CD14-positive monocyte (primary cell): ENCODE data around the gene EIF5AL1. TPM values are rescaled to one million over a fixed set of nuclear protein-coding genes. Genes with fewer than 3 reads are reported as not detected.
"Not testable (repeated sequence)": the region's sequence is repeated elsewhere in the genome, so short reads cannot be mapped to it uniquely, and the experiment has no call there.

ENCODE experiments used
- DNase-seq, 3 donors: peaks; one replicate each; pipeline ENCODE4 v3.0.0-alpha.2; 2011 to 2022
- H2AFZ ChIP-seq: 2 replicates; pipeline ENCODE4 v1.6.0; 2012; ENCODE audit warnings: mild to moderate bottlenecking, low read depth, low read length, inconsistent platforms; ENCODE audit not compliant: insufficient read depth, poor library complexity, severe bottlenecking
- H3K27ac ChIP-seq, 2 donors: 1 replicate in 1 of 2; 2 replicates in 1 of 2; pipeline ENCODE4 v1.5.1; 2012 to 2013; ENCODE audit warnings: low read length in 2 of 2, control low read depth in 1 of 2, inconsistent platforms in 1 of 2, low read depth in 1 of 2, mild to moderate bottlenecking in 1 of 2
- H3K27me3 ChIP-seq, 2 donors: one replicate each; pipeline versions ENCODE4 v1.6.0 to v1.6.1; 2011 to 2013; ENCODE audit warnings: low read length in 2 of 2; ENCODE audit not compliant: control insufficient read depth in 2 of 2, insufficient read depth in 2 of 2
- H3K36me3 ChIP-seq, 2 donors: replicated peaks in 1 of 2; 1 replicate in 1 of 2; 2 replicates in 1 of 2; pipeline versions ENCODE4 v1.5.1 to v1.6.1; 2012 to 2013; ENCODE audit warnings: low read length in 2 of 2, control low read depth in 1 of 2, inconsistent platforms in 1 of 2, mild to moderate bottlenecking in 1 of 2; ENCODE audit not compliant: insufficient read depth in 2 of 2, control insufficient read depth in 1 of 2
- H3K4me1 ChIP-seq, 2 donors: 1 replicate in 1 of 2; 2 replicates in 1 of 2; pipeline versions ENCODE4 v1.5.1 to v1.6.1; 2012 to 2013; ENCODE audit warnings: low read length in 2 of 2, control low read depth in 1 of 2, inconsistent platforms in 1 of 2, mild to moderate bottlenecking in 1 of 2, moderate library complexity in 1 of 2; ENCODE audit not compliant: insufficient read depth in 2 of 2, control insufficient read depth in 1 of 2
- H3K4me2 ChIP-seq: replicated peaks from 2 replicates; pipeline ENCODE3; 2012; ENCODE audit warnings: low read length, moderate library complexity, mild to moderate bottlenecking; ENCODE audit not compliant: poor library complexity, severe bottlenecking; ENCODE audit errors: extremely low read depth
- H3K4me3 ChIP-seq, 3 experiments: fragments of 200-600 bp in 1 of 3; sonication (generic) in 1 of 3; replicated peaks in 1 of 3; 1 replicate in 2 of 3; 2 replicates in 1 of 3; pipeline ENCODE4 v1.5.1; 2011 to 2013; ENCODE audit warnings: low read length in 3 of 3, mild to moderate bottlenecking in 3 of 3, control low read depth in 2 of 3, low read depth in 2 of 3, inconsistent platforms in 1 of 3, moderate library complexity in 1 of 3
- H3K79me2 ChIP-seq: 2 replicates; pipeline ENCODE4 v1.6.0; 2012; ENCODE audit warnings: mild to moderate bottlenecking, control low read depth, inconsistent platforms, low read length, moderate library complexity; ENCODE audit not compliant: insufficient read depth
- H3K9ac ChIP-seq: 2 replicates; pipeline ENCODE4 v1.6.0; 2017; ENCODE audit warnings: low read length, mild to moderate bottlenecking; ENCODE audit not compliant: insufficient read depth, poor library complexity, severe bottlenecking
- H3K9me3 ChIP-seq, 2 donors: replicated peaks in 1 of 2; 1 replicate in 1 of 2; 2 replicates in 1 of 2; pipeline versions ENCODE4 v1.5.1 to v1.6.1; 2012 to 2013; ENCODE audit warnings: low read length in 2 of 2, control low read depth in 1 of 2; ENCODE audit not compliant: control insufficient read depth in 1 of 2, insufficient read depth in 1 of 2
- H4K20me1 ChIP-seq: 2 replicates; pipeline ENCODE4 v1.6.0; 2012; ENCODE audit warnings: mild to moderate bottlenecking, low read length, control low read depth, moderate library complexity; ENCODE audit not compliant: insufficient read depth
- H3K27ac Mint-ChIP-seq, 7 donors: one replicate each; pipeline ENCODE4 v1.8.0; 2020; ENCODE audit warnings: mild to moderate bottlenecking in 7 of 7, mixed read lengths in 7 of 7, moderate library complexity in 6 of 7, inconsistent platforms in 2 of 7
- H3K27me3 Mint-ChIP-seq, 3 donors: one replicate each; pipeline ENCODE4 v1.8.0; 2021 to 2022; ENCODE audit warnings: low read depth in 3 of 3, mild to moderate bottlenecking in 3 of 3, mixed read lengths in 3 of 3, moderate library complexity in 3 of 3, inconsistent platforms in 1 of 3
- H3K36me3 Mint-ChIP-seq, 2 donors: one replicate each; pipeline ENCODE4 v1.8.0; 2020; ENCODE audit warnings: mixed read lengths in 2 of 2, inconsistent platforms in 1 of 2, mild to moderate bottlenecking in 1 of 2
- H3K4me1 Mint-ChIP-seq: one replicate; pipeline ENCODE4 v1.8.0; 2020; ENCODE audit warnings: mild to moderate bottlenecking, mixed read lengths
- H3K4me3 Mint-ChIP-seq, 2 donors: one replicate each; pipeline ENCODE4 v1.8.0; 2020; ENCODE audit warnings: mild to moderate bottlenecking in 2 of 2, mixed read lengths in 2 of 2, moderate library complexity in 1 of 2
- H3K9me3 Mint-ChIP-seq, 7 donors: one replicate each; pipeline ENCODE4 v1.8.0; 2020 to 2022; ENCODE audit warnings: mixed read lengths in 7 of 7, mild to moderate bottlenecking in 6 of 7, moderate library complexity in 6 of 7, inconsistent platforms in 2 of 7
- CTCF ChIP-seq: fragments of 200-600 bp; IDR thresholded peaks from one replicate; pipeline ENCODE4 v1.8.0; 2022; ENCODE audit warnings: antibody characterized with exemption, mild to moderate bottlenecking
- WGBS: methylation state at CpG from one replicate; pipeline ENCODE4 v1.1.5; 2013; ENCODE audit warnings: missing lambda C conversion rate; ENCODE audit not compliant: insufficient coverage; 5-methylcytosine and 5-hydroxymethylcytosine counted together
- intact Hi-C, 2 donors: fragments of 100-400 bp; cut with micrococcal nuclease; formaldehyde crosslinking; loops; one replicate each; pipeline versions ENCODE4 v1.15.0 to v1.15.1; 2023
- polyA plus RNA-seq, 3 donors: library from polyadenylated mRNA; depleted of rRNA in 1 of 3; unstranded in 2 of 3; stranded (reverse) in 1 of 3; fragments of 300-500 nt in 2 of 3; fragments of >200 nt in 1 of 3; fragmentation: Illumina TruSeq in 2 of 3; gene quantifications; 1 replicate in 2 of 3; 2 replicates in 1 of 3; pipeline ENCODE4 v1.2.3, GENCODE V29; 2012 to 2021

EIF5AL1 gene
- polyA plus RNA-seq, 3 donors, result 0.16 to 1.7 (median 0.17) TPM

GRCh38 chr10:79502561-79503309, 9.6 kb upstream of the EIF5AL1 start:
- no peak overlapping the region for H3K27ac ChIP-seq
- peak overlapping the region in 1 of 2 donors; percentile 9 for H3K4me3 Mint-ChIP-seq
- H3K4me1 Mint-ChIP-seq, result no peaks in the 10 kb centered on the region
- no peaks in the 10 kb centered on the region for H3K36me3 Mint-ChIP-seq
- no peaks in the 10 kb centered on the region for H3K4me1 ChIP-seq
- no peaks in the 10 kb centered on the region for H4K20me1 ChIP-seq
- H3K27ac Mint-ChIP-seq, result peak overlapping the region in 1 of 7 donors; percentile 62
- no peak overlapping the region for H3K9ac ChIP-seq
- H3K4me2 ChIP-seq, result no peak overlapping the region
- no peaks in the 10 kb centered on the region for H3K79me2 ChIP-seq
- no peaks in the 10 kb centered on the region for H3K36me3 ChIP-seq
- H2AFZ ChIP-seq, result no peak overlapping the region
- H3K4me3 ChIP-seq, result no peak overlapping the region
- H3K9me3 ChIP-seq, result no peaks in the 10 kb centered on the region
- H3K27me3 ChIP-seq, result no peaks in the 10 kb centered on the region
- no peak for DNase-seq
- peaks cover 0 to 2% (median 0%) of the 10 kb centered on the region in 7 donors for H3K9me3 Mint-ChIP-seq
- peak; percentile 21 for TF ChIP-seq CTCF
- WGBS, result 76% methylated on average over 6 of the region's 7 CpGs
- peaks cover 19 to 37% (median 24%) of the 10 kb centered on the region in 3 donors for H3K27me3 Mint-ChIP-seq
- intact Hi-C loops, result no loop called here

- WGBS, result no CpG with 5 or more reads among the region's 4 CpGs
- H3K79me2 ChIP-seq, H2AFZ ChIP-seq, intact Hi-C loops, H3K27ac ChIP-seq, H3K9ac ChIP-seq, H3K36me3 Mint-ChIP-seq, H3K36me3 ChIP-seq, H3K4me1 Mint-ChIP-seq, H3K4me1 ChIP-seq, H3K9me3 ChIP-seq, DNase-seq, H4K20me1 ChIP-seq, H3K27me3 ChIP-seq, H3K4me3 Mint-ChIP-seq, H3K4me2 ChIP-seq, H3K9me3 Mint-ChIP-seq, H3K4me3 ChIP-seq: not testable (repeated sequence)
- Mint-ChIP-seq H3K27me3 (peaks cover 14 to 36% (median 24%) of the 10 kb centered on the region in 3 donors), H3K27ac (peak overlapping the region in 1 of 7 donors; percentile 34)
These were observed 8.5 kb upstream of the EIF5AL1 start for GRCh38 chr10:79503787-79504186.

- H3K36me3 ChIP-seq, H3K36me3 Mint-ChIP-seq, H2AFZ ChIP-seq, H3K9ac ChIP-seq, H4K20me1 ChIP-seq, H3K27me3 ChIP-seq, H3K9me3 ChIP-seq, H3K4me1 ChIP-seq, H3K4me2 ChIP-seq, H3K4me3 Mint-ChIP-seq, DNase-seq, H3K9me3 Mint-ChIP-seq, H3K4me1 Mint-ChIP-seq, H3K4me3 ChIP-seq, H3K27ac Mint-ChIP-seq, intact Hi-C loops, H3K79me2 ChIP-seq, H3K27ac ChIP-seq: not testable (repeated sequence)
- H3K27me3 Mint-ChIP-seq, result peaks cover 14 to 34% (median 24%) of the 10 kb centered on the region in 3 donors
- no CpG with 5 or more reads among the region's 2 CpGs for WGBS
These were observed 7.8 kb upstream of the EIF5AL1 start for GRCh38 chr10:79504483-79504882.

- H3K4me1 Mint-ChIP-seq, H3K36me3 Mint-ChIP-seq, H3K79me2 ChIP-seq, H3K27ac ChIP-seq, H3K9ac ChIP-seq, H3K4me1 ChIP-seq, H3K4me2 ChIP-seq, H3K36me3 ChIP-seq, H3K4me3 ChIP-seq, H3K4me3 Mint-ChIP-seq, H3K9me3 ChIP-seq, H3K9me3 Mint-ChIP-seq, intact Hi-C loops, DNase-seq, H4K20me1 ChIP-seq, H3K27ac Mint-ChIP-seq, H3K27me3 ChIP-seq, H2AFZ ChIP-seq: not testable (repeated sequence)
- peaks cover 14 to 33% (median 21%) of the 10 kb centered on the region in 3 donors for H3K27me3 Mint-ChIP-seq
These were observed 7.0 kb upstream of the EIF5AL1 start for GRCh38 chr10:79505328-79505727.
